GM18873 (cell line): ENCODE results near the gene BROX.
A peak's percentile ranks its signal among the peaks of the same experiment; 100 is the strongest.

Experiments
- ATAC-seq: cut with Tn5 transposase; IDR thresholded peaks from one replicate; pipeline ENCODE4 v1.9.1; 2021; ENCODE audit warnings: mild to moderate bottlenecking, moderate library complexity, moderate number of reproducible peaks; ENCODE audit not compliant: unreplicated experiment, low FRiP score

BROX gene

DNA sequence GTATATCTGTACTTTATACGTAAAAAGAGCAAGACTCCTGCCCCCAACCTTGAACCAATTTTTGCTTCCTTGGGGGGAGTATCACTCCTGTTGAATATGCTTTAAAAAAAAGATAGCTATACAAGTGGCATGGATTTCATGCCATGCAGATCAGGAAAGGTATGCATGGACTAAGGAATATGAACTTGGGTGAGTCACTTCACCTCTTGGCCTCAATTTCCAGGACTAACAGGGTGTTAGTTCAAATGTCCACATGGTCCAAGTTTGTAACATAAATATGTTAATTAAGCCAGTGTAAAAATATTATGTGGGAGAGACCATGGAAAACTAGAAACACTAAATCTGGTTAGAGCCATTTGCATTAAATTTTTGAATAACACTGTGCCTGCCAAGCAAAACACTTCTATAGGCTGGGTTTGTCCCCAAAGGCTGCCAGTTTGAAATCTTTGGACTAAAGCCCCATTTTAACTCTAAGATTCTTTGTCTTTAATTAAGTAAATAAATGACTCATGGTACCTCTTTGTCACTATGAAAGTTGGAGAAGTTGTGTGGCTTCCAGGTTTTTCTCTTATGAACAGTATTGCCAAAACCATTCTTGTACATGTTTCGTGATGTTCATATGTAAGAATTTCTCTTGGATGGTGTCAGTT is 57.7 kb downstream of the BROX start:
- no peak for ATAC-seq

DNA sequence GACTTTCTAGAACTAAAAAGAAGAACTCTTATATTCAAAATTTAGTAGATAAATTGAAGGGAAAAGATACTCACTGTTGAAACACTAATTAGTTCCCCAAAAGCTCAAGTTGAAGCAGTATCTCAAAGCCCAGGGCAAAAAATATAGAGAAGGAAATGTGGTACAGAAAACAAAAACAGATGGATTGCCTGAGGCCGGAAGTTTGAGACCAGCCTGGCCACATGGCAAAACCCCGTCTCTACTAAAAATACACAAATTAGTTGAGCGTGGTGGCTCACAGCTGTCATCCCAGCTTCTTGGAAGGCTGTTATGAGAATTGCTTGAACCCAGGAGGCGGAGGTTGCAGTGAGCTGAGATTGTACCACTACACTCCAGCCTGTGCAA is 60.6 kb downstream of the BROX start:
- ATAC-seq, result peak; percentile 84

DNA sequence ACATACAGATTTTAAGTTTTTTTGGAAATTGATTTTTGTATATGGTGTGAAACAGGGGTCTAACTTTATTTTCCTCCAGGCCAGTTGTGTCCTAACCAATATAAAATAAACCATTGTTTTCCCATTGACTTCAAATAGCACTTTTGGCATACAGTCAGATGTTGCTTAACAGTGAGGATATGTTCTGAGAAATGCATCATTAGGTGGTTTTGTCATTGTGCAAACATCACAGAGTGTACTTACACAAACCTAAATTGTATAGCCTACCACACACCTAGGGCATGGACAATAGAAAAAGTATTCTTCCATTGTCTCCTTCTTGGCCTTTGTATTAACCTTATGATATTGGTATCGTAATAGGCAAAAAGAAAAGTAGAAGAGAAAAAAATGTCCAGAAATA is 65.1 kb downstream of the BROX start:
- no peak for ATAC-seq

DNA sequence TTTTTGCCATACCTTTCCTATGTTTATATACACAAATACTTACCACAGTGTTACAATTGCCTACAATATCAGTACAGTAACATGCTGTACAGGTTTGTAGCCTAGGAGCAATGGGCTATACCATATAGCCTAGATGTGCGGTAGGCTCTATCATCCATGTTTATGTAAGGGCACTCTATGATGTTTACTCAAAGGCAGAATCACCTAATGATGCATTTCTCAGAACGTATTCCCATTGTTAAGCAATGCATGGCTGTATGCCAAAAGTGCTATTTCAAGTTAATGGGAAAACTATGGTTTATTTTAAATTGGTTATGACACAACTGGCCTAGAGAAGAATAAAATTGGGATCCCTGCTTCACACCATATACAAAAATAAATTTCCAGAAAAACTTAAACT is 65.6 kb downstream of the BROX start:
- ATAC-seq, result no peak

DNA sequence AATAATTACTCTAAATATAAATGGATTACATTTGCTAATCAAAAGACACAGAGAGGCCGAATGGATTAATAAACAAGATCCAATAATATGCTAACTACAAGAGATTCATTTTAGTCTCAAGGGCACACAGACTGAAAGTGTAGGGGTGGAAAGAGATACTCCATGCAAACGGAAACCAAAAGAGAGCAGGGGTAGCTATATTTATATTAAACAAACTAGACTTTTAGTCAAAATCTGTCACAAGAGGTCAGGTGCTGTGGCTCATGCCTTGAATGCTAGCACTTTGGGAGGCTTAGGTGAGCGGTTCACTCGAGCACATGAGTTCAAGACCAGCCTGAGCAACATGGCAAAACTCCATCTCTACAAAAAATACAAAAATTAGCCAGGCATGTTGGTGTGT is 68.9 kb downstream of the BROX start:
- ATAC-seq, result no peak

DNA sequence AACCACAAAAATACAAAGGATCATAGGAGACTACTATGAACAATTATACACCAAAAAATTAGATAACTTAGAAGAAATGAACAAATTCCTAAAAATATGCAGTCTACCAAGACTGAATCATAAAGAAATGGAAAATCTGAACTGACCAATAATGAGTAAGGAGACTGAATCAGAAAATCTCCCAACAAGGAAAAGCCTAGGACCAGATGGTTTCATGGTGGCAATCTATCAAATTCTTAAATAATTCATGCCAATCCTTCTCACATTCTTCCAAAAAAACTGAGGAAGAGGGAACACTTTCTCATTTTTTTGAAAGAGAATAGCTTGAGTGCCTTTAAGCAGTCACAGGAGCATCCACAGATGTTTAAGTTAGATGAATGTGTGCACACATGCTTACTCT is 70.7 kb downstream of the BROX start:
- ATAC-seq, result no peak

DNA sequence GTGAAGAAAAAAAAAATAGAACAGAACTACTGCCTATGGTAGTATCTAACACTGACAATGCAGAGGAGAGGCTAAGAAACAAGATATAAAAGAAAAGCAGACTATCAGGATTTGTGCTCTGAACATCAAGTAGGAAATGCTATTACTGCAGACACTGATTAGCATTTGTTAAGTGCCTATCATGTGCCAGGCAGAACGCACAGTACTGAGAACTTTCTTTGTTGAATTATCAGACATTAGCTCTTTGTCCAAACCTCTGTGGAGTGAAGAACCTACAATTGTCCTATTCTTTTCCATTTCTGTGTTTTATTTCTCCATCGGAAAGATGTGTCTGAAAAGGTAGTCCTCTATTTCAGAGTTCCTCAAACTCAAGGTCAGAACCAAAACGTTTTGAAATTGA is 72.0 kb downstream of the BROX start:
- ATAC-seq, result no peak
